GM18861 (cell line): ENCODE results near the gene VBP1.
"Not testable (repeated sequence)": the region's sequence is repeated elsewhere in the genome, so short reads cannot be mapped to it uniquely, and the experiment has no call there.

Experiments
- ATAC-seq: cut with Tn5 transposase; IDR thresholded peaks from one replicate; pipeline ENCODE4 v1.9.1; 2021; ENCODE audit not compliant: unreplicated experiment

VBP1 gene

GRCh38 chrX:155216179-155216939 is at the start of gene VBP1:
VBP1 (plus strand) TSS chrX:155216460; CDS start chrX:155216483, 23 bp downstream.
- peak; percentile 91 for ATAC-seq

- ATAC-seq = no peak
Measured at GRCh38 chrX:155169881-155170280, 46.4 kb upstream of the VBP1 start.

GRCh38 chrX:155179346-155179997 is 36.8 kb upstream of the VBP1 start:
- ATAC-seq = no peak

GRCh38 chrX:155188786-155189185 is 27.5 kb upstream of the VBP1 start:
- ATAC-seq = no peak

GRCh38 chrX:155211208-155211607 is 5.1 kb upstream of the VBP1 start:
- no peak for ATAC-seq

- ATAC-seq = no peak
Measured at GRCh38 chrX:155213731-155214130, 2.5 kb upstream of the VBP1 start.

GRCh38 chrX:155215443-155216178 is 649 bp upstream of the VBP1 start:
- peak; percentile 6 for ATAC-seq

DNA sequence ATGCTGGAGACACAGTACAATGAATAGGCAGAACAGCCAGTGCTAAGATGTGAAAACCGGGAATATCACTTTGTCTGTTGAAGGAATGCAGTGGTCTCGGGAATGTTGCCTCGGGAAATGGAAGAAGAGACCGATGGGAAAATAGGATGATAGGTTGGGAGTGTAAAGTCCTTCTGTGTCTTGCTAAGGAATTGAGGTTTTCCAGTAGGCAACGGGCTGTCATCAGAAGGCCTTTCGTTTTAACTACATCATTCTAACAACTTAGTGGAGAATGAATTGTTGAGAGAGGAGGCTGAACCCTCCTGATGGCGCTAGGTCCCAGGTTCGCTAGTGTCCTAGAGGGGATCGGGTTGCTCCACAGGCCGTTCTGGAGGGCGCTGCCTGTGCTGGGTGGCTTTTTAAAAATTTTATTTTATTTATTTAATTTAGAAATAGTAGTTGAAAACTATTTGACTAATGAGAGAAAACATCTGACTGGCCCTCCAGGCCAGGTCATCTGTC is 730 bp downstream of the VBP1 start:
- ATAC-seq = no peak

GRCh38 chrX:155218777-155219176 is 2.5 kb downstream of the VBP1 start:
- ATAC-seq = no peak

DNA sequence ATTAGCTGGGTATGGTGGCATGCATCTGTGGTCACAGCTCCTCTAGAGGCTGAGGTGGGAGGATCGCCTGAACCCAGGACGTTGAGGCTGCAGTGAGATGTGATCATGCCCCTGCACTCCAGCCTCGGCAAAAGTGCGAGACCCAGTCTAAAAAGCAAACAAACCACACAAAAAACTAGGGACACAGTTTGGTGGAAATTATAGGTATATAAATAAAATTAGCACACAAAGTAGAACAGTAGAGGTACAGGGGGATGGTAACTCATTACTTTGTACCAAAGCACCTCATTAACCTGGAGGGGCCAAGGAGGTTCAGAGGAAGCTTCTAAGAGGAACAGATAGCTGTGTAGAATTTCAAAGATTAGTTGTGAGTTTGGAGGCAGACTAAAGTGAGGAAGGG is 5.1 kb downstream of the VBP1 start:
- no peak for ATAC-seq

DNA sequence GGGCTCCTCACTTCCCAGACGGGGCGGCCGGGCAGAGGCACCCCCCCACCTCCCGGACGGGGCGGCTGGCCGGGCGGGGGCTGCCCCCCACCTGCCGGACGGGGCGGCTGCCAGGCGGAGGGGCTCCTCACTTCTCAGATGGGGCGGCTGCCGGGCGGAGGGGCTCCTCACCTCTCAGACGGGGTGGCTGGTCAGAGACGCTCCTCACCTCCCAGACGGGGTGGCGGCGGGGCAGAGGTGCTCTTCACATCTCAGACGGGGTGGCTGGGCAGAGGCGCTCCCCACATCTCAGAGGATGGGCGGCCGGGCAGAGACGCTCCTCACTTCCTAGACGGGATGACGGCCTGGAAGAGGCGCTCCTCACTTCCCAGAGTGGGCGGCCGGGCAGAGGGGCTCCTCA is 7.5 kb downstream of the VBP1 start:
- ATAC-seq = not testable (repeated sequence)

- ATAC-seq = no peak
Measured at GRCh38 chrX:155225774-155226173, 9.5 kb downstream of the VBP1 start.

- ATAC-seq = peak; percentile 94
Measured at GRCh38 chrX:155231163-155231562, 14.9 kb downstream of the VBP1 start.

DNA sequence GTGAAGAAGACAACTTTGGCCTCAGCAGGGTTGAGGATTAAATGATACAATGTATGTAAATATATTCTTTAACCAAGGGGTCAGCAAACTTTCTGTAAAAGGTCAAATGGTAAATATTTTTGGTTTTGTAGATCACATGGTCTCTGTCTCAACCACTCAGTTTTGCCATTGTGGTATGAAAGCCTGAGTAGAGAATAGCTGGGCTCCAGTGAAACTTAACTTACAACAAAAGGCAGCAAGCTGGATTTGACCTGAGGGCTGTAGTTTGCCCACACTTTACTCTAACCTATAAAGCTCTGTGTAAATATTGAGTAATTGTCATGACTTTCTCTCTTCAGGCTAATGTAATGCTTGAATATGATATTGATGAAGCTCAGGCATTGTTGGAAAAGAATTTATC is 19.6 kb downstream of the VBP1 start:
- ATAC-seq = no peak

DNA sequence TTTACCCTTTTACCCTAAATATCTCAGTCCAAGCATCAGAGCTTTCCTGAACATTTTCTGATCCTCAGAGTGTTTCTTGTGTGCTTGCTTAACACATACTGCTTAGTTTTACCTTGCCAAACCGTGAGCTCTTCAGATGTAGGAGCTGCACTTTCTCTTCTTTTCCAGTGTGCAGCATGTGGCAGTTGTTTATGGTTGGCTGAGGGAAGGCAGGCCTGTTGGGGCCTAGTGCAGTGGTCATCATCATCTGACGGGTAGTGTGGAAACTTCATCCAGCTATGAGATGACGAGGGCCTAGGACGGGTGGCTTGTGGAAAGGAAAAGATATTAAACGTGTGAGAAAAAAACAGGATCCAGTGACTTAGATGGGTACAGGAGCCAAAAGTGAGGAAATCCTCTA is 21.5 kb downstream of the VBP1 start:
- no peak for ATAC-seq

GRCh38 chrX:155242300-155242699 is 26.0 kb downstream of the VBP1 start:
- no peak for ATAC-seq

DNA sequence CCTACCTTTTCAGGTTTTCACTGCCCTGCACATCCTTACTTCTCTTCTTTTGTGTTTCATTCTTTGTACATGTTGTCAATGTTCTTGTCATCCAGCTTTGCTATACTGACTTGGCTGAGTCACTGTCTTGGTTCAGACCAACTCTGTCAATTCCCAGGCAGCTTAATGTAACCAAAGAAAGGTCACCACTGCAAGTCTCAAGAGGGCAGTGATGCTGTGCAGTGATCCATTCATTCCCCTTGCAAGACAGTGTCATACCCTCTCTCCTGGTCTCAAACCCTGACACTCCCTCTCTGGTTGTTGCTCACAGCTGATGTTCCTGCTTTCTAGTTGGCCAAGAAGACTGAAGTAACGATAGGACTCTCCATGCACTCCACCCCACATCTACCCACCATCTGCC is 30.5 kb downstream of the VBP1 start:
- ATAC-seq = no peak

DNA sequence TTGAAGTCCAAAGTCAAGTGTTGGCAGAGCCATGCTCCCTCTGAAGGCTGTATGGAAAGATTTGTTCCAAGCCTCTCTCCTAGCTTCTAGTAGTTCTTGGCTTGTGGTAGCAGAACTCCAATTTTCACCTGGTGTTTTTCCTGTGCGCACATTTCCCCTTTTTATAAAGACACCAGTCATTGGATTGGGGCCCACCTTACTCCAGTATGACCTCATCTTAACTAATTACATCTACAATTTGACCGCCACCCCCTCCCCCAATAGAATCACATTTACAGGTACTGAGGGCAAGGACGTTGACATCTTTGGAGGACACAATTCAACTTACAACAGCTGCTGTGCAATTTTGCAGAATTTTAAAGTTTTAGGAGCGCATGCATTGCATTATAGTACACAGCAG is 31.2 kb downstream of the VBP1 start:
- ATAC-seq = no peak

DNA sequence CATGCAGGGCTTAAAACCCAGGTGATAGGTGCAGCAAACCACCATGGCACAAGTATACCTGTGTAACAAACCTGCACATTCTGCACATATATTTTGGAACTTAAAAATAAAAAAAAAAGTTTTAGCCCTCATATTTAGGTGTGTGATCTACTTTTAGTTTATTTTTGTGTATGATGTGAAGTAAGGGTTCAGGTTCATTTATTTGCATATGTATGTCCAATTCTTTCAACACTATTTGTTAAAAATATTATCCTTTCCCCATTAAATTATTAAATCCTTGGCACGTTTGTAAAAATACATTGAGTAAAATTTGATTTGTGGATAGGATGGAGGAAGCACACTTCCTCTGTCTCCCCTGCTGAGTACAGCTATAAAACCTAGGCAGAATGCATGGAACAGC is 35.1 kb downstream of the VBP1 start:
- ATAC-seq = no peak

DNA sequence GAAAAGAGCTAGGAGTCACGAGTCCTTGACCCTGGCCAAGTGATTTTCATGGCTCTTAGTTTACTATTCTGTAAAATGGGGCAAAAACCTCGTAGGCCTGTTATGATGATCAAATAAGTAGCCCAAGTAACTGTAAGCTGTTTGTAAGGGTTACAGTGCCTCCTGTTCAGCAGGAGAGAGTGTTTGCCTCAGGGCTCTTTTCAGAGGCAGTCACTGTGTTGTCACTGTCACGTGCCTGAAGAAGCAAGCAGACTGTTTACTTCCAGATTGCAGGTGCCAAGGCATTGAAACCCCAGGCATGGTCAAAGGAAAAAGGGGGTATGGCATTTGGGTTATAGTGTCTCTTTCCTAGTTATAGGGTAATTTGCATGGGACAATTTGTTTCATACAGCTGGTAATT is 43.5 kb downstream of the VBP1 start:
- ATAC-seq = no peak

- ATAC-seq = peak; percentile 39
Measured at GRCh38 chrX:155262970-155263754, 46.9 kb downstream of the VBP1 start.
